Calu3 (cell line): ENCODE results near the gene ARL8A. TPM values are rescaled to one million over a fixed set of nuclear protein-coding genes. Genes with fewer than 3 reads are reported as not detected.

ENCODE experiments used
- BruUV-seq: library from RNA; stranded (reverse); fragments of 400-500 nt; replicated peaks from 2 replicates; lab custom pipeline; 2021; lab: Mats Ljungman, UMichigan
- CTCF ChIA-PET: fragments of 300-600 bp; sonication (Branson Sonifier 250); formaldehyde crosslinking; loops from one replicate; lab custom pipeline; 2022; ENCODE audit warnings: antibody characterized with exemption; lab: Charles Lee
- DNase-seq: peaks from one replicate; pipeline ENCODE4 v3.0.0; 2022
- H3K27ac Mint-ChIP-seq: one replicate; pipeline ENCODE4 v1.8.0; 2022; ENCODE audit warnings: mixed read lengths; ENCODE audit not compliant: unreplicated experiment
- H3K27me3 Mint-ChIP-seq: one replicate; pipeline ENCODE4 v1.8.0; 2022; ENCODE audit warnings: mixed read lengths; ENCODE audit not compliant: unreplicated experiment
- H3K36me3 Mint-ChIP-seq: one replicate; pipeline ENCODE4 v1.8.0; 2022; ENCODE audit warnings: mild to moderate bottlenecking, moderate library complexity, mixed read lengths; ENCODE audit not compliant: insufficient read depth, unreplicated experiment
- H3K4me1 Mint-ChIP-seq: one replicate; pipeline ENCODE4 v1.8.0; 2022; ENCODE audit warnings: mild to moderate bottlenecking, low read depth, mixed read lengths; ENCODE audit not compliant: unreplicated experiment
- H3K4me3 Mint-ChIP-seq: one replicate; pipeline ENCODE4 v1.8.0; 2022; ENCODE audit warnings: mild to moderate bottlenecking, low read depth, moderate library complexity, mixed read lengths; ENCODE audit not compliant: unreplicated experiment
- H3K9me3 Mint-ChIP-seq: one replicate; pipeline ENCODE4 v1.8.0; 2022; ENCODE audit warnings: low read depth, mixed read lengths; ENCODE audit not compliant: unreplicated experiment
- intact Hi-C: fragments of 100-400 bp; cut with micrococcal nuclease; formaldehyde crosslinking; loops from one replicate; pipeline ENCODE4 v1.10.0; 2022; ENCODE audit not compliant: unreplicated experiment
- total RNA-seq: library from RNA; stranded (reverse); gene quantifications from 2 replicates; pipeline ENCODE4 v1.2.3, GENCODE V29; 2022
- TF ChIP-seq, protein P1 (sequence below): fragments of 200-600 bp; IDR thresholded peaks from one replicate; pipeline ENCODE4 v1.8.0; 2022; ENCODE audit warnings: antibody characterized with exemption; ENCODE audit not compliant: unreplicated experiment

Gene ARL8A
- total RNA-seq, 1 experiment from 2014 or later, result 64.1 TPM

DNA sequence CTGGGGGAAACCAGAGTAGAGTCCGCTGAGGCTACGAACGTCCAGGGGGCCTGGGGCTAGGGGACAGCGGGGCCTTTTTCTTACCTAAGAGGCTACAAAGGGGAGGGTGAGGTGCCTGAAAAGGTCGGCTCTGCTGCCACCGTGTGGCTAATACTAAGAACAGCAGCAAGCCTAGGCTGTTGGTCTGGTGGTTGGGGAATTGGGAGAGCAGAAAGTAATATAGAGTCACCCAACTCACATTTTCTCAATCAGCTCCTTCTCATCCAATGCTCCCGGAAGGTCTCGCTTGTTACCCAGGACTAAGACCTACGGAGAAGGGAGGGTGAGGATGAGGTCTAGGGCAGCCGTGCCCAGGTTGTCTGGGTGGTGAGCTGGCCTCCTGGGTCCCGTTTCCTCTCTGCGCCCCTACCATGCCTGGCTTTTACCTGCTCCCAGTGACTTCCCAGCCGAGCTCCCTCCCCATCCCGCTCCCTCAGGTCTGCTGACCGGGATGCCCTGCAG is 9.3 kb downstream of the ARL8A start:
- CTCF ChIA-PET, result interaction anchor here (0.7 to 3.1 kb wide), 11 partner anchors 10 to 258 kb away, joined by 3 to 14 read pairs (median 5); partner anchors contain the start of genes ELF3 and GPR37L1
- Mint-ChIP-seq H3K36me3 (peaks cover 40% of the 10 kb centered on the region), H3K4me3 (no peak overlapping the region), H3K4me1 (no peaks in the 10 kb centered on the region), H3K27ac (no peak overlapping the region), H3K27me3 (no peaks in the 10 kb centered on the region), H3K9me3 (no peaks in the 10 kb centered on the region)
- intact Hi-C loops, result loop anchor here (1.0 to 5.0 kb wide), 2 partner anchors 239 to 258 kb away; no protein-coding TSS in a partner anchor
- TF ChIP-seq, protein P1, sequence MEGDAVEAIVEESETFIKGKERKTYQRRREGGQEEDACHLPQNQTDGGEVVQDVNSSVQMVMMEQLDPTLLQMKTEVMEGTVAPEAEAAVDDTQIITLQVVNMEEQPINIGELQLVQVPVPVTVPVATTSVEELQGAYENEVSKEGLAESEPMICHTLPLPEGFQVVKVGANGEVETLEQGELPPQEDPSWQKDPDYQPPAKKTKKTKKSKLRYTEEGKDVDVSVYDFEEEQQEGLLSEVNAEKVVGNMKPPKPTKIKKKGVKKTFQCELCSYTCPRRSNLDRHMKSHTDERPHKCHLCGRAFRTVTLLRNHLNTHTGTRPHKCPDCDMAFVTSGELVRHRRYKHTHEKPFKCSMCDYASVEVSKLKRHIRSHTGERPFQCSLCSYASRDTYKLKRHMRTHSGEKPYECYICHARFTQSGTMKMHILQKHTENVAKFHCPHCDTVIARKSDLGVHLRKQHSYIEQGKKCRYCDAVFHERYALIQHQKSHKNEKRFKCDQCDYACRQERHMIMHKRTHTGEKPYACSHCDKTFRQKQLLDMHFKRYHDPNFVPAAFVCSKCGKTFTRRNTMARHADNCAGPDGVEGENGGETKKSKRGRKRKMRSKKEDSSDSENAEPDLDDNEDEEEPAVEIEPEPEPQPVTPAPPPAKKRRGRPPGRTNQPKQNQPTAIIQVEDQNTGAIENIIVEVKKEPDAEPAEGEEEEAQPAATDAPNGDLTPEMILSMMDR, result peak; percentile 84
- BruUV-seq, result no TSS peak
- DNase-seq, result peak; percentile 62

DNA sequence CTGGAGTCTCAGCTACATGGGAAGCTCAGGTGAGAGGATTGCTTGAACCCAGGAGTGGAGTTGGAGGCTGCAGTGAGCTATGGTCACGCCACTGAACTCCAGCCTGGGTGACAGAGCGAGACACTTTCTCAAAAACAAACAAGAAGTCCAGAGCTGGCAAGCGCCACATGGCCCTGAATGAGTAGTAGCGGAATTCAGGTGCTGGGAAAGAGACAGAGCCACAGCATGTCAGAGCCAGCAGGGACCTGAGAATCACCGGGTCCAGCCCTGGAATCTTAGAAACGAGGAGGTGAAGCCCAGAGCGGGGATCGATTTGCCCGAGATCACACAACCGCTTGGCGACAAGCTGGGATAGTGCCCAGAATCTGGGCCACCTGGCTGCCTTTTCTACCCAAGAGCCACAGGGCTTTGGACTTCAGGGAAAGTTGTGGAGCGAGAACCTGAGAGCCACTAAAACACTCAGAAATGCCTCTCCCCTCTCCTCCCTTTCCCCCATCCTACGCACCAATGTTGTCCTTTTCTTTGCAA is 9.8 kb downstream of the ARL8A start:
- no peak overlapping the region for H3K27ac Mint-ChIP-seq
- BruUV-seq, result no TSS peak

DNA sequence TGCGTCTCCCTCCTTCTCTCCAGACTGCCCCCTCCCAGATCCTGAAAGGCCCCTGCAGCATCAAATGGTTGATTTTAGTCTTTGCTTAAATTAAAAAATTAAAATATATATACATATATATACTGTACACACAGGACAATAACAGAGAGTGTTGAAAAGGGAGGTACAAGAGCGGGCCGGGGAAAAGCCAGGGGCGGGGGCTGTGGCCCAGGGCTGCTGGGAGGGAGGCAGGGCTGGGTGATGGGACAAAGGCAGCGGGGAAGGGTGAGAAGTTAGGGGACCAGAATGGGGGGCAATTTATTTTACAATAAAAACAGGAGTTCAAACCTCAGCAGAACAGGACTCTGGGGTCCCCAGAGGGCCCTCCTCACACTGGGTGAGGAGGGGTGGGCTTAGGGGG is 10.5 kb downstream of the ARL8A start:
- H3K27me3 Mint-ChIP-seq, result no peaks in the 10 kb centered on the region
- no peaks in the 10 kb centered on the region for H3K9me3 Mint-ChIP-seq
- TF ChIP-seq, protein P1, result no peak
- H3K27ac Mint-ChIP-seq, result no peak overlapping the region
- H3K4me1 Mint-ChIP-seq, result peaks cover 7% of the 10 kb centered on the region
- no peak overlapping the region for H3K4me3 Mint-ChIP-seq
- no TSS peak for BruUV-seq
- CTCF ChIA-PET, result interaction anchor here (2.2 to 3.1 kb wide), 3 partner anchors 11 to 238 kb away, joined by 8 to 13 read pairs (median 9); partner anchors contain the start of genes ELF3 and GPR37L1
- intact Hi-C loops, result no loop called here
- no peak for DNase-seq
- peaks cover 52% of the 10 kb centered on the region for H3K36me3 Mint-ChIP-seq

More for the DNA sequence above, 9.8 kb downstream of the ARL8A start:
- CTCF ChIA-PET, result interaction anchor here (1.1 to 3.1 kb wide), 8 partner anchors 12 to 239 kb away, joined by 4 to 14 read pairs (median 6); partner anchors contain the start of genes ELF3 and GPR37L1
- Mint-ChIP-seq H3K4me3 (no peak overlapping the region), H3K27me3 (no peaks in the 10 kb centered on the region), H3K4me1 (no peaks in the 10 kb centered on the region), H3K36me3 (peaks cover 45% of the 10 kb centered on the region), H3K9me3 (no peaks in the 10 kb centered on the region)
- TF ChIP-seq, protein P1, result no peak
- no peak for DNase-seq
- intact Hi-C loops, result loop anchor here (1.0 to 5.0 kb wide), 2 partner anchors 238 to 257 kb away; no protein-coding TSS in a partner anchor

DNA sequence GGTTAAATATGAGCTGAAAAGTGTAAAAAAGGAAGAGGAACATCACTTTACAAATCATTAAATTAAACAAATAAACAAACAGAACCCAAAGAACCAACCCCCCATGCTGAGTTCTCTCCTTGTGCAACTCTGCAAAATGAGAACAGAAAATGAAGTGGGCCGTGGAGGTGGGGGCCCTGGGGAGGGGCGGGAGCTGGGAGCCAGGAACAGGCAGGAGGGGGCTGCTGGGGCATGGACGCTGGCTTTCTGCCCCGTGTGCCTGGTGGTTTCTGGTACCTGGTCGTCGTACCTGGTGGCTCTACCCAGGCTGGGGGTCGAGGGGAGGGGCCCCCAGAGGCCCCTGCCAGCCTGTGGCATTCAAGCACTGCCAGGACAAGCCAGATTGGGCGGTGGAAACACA is 11.0 kb downstream of the ARL8A start:
- H3K36me3 Mint-ChIP-seq, result peaks cover 53% of the 10 kb centered on the region
- no peaks in the 10 kb centered on the region for H3K9me3 Mint-ChIP-seq
- no peak overlapping the region for H3K27ac Mint-ChIP-seq
- no peak overlapping the region for H3K4me3 Mint-ChIP-seq
- CTCF ChIA-PET, result interaction anchor here (3.1 kb wide), 1 partner anchor 238 kb away, joined by 13 read pairs; no protein-coding TSS in a partner anchor
- DNase-seq, result no peak
- peaks cover 10% of the 10 kb centered on the region for H3K4me1 Mint-ChIP-seq
- BruUV-seq, result no TSS peak
- H3K27me3 Mint-ChIP-seq, result no peaks in the 10 kb centered on the region
- intact Hi-C loops, result no loop called here
- TF ChIP-seq, protein P1, result no peak
